ENCODE results near the gene PDGFB. TPM values are rescaled to one million over a fixed set of nuclear protein-coding genes. Genes with fewer than 3 reads are reported as not detected.

The PDGFB gene
- total and polyA plus RNA-seq, 2 donors (not counting 1 experiment from before 2014, with no cell fraction given), result 0.04 TPM; not detected in 1

GRCh38 chr22:39233710-39234471 lies 10.9 kb downstream of the PDGFB start:
- no peak overlapping the region for H3K9ac ChIP-seq (ENCODE audit: low read length)
- H3K79me2 ChIP-seq (ENCODE audit: control insufficient read depth, insufficient read depth, low read length), result no peaks in the 10 kb centered on the region
- H3K4me2 ChIP-seq (replicated peaks; ENCODE audit: low read depth, low read length, poor library complexity, severe bottlenecking), result no peak overlapping the region
- H3K27ac ChIP-seq (ENCODE audit: low read length in 2 of 2), result no peak overlapping the region
- intact Hi-C loops (cut with micrococcal nuclease), result no loop called here
- 13% methylated on average over 9 of the region's 16 CpGs for WGBS (ENCODE audit: insufficient coverage)
- no peak for ATAC-seq (ENCODE audit: low read depth)
- ChIA-PET POLR2A (no interaction called here), CTCF (interaction anchor here (0.6 kb wide), 1 partner anchor 1641 kb away, joined by 3 read pairs; no protein-coding TSS in a partner anchor)
- no peaks in the 10 kb centered on the region for H4K20me1 ChIP-seq (ENCODE audit: control insufficient read depth, insufficient read depth, low read length, poor library complexity, severe bottlenecking)
- Mint-ChIP-seq H3K4me3 (no peak overlapping the region), H3K27me3 (peaks cover 80% of the 10 kb centered on the region), H3K9me3 (ENCODE audit: insufficient read depth) (no peaks in the 10 kb centered on the region), H3K4me1 (peaks cover 29% of the 10 kb centered on the region), H3K27ac (no peak overlapping the region)
- no peaks in the 10 kb centered on the region for H3K36me3 ChIP-seq (replicated peaks in 1 of 2; ENCODE audit: control extremely low read depth in 1 of 2, control insufficient read depth in 1 of 2, extremely low read depth in 1 of 2, insufficient read depth in 2 of 2, low read length in 1 of 2)
- H2AFZ ChIP-seq (ENCODE audit: insufficient read depth, low read depth, low read length, poor library complexity, severe bottlenecking), result no peak overlapping the region
- peaks cover 42 to 47% of the 10 kb centered on the region in 2 donors for H3K4me1 ChIP-seq (ENCODE audit: control insufficient read depth in 2 of 2, insufficient read depth in 2 of 2, low read length in 2 of 2)
- H3K4me3 ChIP-seq (ENCODE audit: control extremely low read depth in 1 of 5, extremely low read depth in 1 of 5, insufficient read depth in 1 of 5, low read depth in 2 of 5, low read length in 4 of 5), result no peak overlapping the region
- DNase-seq, result no peak
- no peak for TF ChIP-seq EZH2 (IDR thresholded peaks at IDR 0.05; ENCODE audit: borderline replicate concordance, insufficient read depth, low read depth, low read length, poor library complexity, severe bottlenecking)
- TF ChIP-seq CTCF (IDR thresholded peaks at IDR 0.05), result no peak
- peaks cover 0 to 98% (median 51%) of the 10 kb centered on the region in 4 experiments for H3K27me3 ChIP-seq (replicated peaks in 1 of 4; ENCODE audit: control extremely low read depth in 1 of 4, control insufficient read depth in 3 of 4, insufficient read depth in 4 of 4, low read length in 3 of 4)
- H3K9me3 ChIP-seq (ENCODE audit: control extremely low read depth in 1 of 3, control insufficient read depth in 2 of 3, insufficient read depth in 1 of 3, low read length in 2 of 3), result peaks cover 0 to 38% (median 0%) of the 10 kb centered on the region in 3 donors

All from B cell (primary cell).